ENCODE data around the gene KIF3A. TPM values are rescaled to one million over a fixed set of nuclear protein-coding genes. Genes with fewer than 3 reads are reported as not detected.

Gene KIF3A
- polyA plus RNA-seq, 1 donor from 2014 or later, result 94.4 TPM

GRCh38 chr5:132648355-132648754, 89.0 kb downstream of the KIF3A start:
- H3F3A ChIP-seq (ENCODE audit: insufficient read depth, low read length, poor library complexity, severe bottlenecking), result no peaks in the 10 kb centered on the region
- no peaks in the 10 kb centered on the region for H3K79me2 ChIP-seq (replicated peaks; ENCODE audit: insufficient read depth, low read length)
- H2AFZ ChIP-seq (ENCODE audit: low read depth, low read length), result no peak overlapping the region
- H3K9me2 ChIP-seq (ENCODE audit: insufficient read depth, low read length), result no peaks in the 10 kb centered on the region
- TF ChIP-seq REST (IDR thresholded peaks at IDR 0.05; ENCODE audit: borderline replicate concordance) (no peak), MXI1 (conservative IDR thresholded peaks at IDR 0.05; ENCODE audit: poor library complexity, severe bottlenecking) (no peak), RAD21 (conservative IDR thresholded peaks at IDR 0.05) (no peak), SMC3 (conservative IDR thresholded peaks at IDR 0.05; ENCODE audit: poor library complexity) (no peak), EZH2 (IDR thresholded peaks at IDR 0.05; ENCODE audit: borderline replicate concordance, insufficient read depth, low read length, poor library complexity, severe bottlenecking) (no peak), TAF1 (IDR thresholded peaks at IDR 0.05; ENCODE audit: low read depth) (no peak), POLR2AphosphoS5 (IDR thresholded peaks at IDR 0.05) (no peak), EP300 (conservative IDR thresholded peaks at IDR 0.05; ENCODE audit: poor library complexity, severe bottlenecking) (no peak)
- TF ChIP-seq, protein P1, sequence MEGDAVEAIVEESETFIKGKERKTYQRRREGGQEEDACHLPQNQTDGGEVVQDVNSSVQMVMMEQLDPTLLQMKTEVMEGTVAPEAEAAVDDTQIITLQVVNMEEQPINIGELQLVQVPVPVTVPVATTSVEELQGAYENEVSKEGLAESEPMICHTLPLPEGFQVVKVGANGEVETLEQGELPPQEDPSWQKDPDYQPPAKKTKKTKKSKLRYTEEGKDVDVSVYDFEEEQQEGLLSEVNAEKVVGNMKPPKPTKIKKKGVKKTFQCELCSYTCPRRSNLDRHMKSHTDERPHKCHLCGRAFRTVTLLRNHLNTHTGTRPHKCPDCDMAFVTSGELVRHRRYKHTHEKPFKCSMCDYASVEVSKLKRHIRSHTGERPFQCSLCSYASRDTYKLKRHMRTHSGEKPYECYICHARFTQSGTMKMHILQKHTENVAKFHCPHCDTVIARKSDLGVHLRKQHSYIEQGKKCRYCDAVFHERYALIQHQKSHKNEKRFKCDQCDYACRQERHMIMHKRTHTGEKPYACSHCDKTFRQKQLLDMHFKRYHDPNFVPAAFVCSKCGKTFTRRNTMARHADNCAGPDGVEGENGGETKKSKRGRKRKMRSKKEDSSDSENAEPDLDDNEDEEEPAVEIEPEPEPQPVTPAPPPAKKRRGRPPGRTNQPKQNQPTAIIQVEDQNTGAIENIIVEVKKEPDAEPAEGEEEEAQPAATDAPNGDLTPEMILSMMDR (IDR thresholded peaks at IDR 0.05; ENCODE audit: poor library complexity, severe bottlenecking), result no peak
- no peaks in the 10 kb centered on the region for H3K9me3 ChIP-seq (ENCODE audit: low read length)
- H3K4me2 ChIP-seq (ENCODE audit: low read length), result no peak overlapping the region
- H4K20me1 ChIP-seq (ENCODE audit: insufficient read depth), result no peaks in the 10 kb centered on the region
- no peaks in the 10 kb centered on the region for H3K27me3 ChIP-seq (ENCODE audit: insufficient read depth, low read depth, low read length)
- no peak overlapping the region for H3K4me3 ChIP-seq (ENCODE audit: low read length)
- H3K9ac ChIP-seq (ENCODE audit: low read length), result no peak overlapping the region
- H3K36me3 ChIP-seq (ENCODE audit: insufficient read depth, low read length), result no peaks in the 10 kb centered on the region
- no peak overlapping the region for H3K27ac ChIP-seq (ENCODE audit: low read length)

DNA sequence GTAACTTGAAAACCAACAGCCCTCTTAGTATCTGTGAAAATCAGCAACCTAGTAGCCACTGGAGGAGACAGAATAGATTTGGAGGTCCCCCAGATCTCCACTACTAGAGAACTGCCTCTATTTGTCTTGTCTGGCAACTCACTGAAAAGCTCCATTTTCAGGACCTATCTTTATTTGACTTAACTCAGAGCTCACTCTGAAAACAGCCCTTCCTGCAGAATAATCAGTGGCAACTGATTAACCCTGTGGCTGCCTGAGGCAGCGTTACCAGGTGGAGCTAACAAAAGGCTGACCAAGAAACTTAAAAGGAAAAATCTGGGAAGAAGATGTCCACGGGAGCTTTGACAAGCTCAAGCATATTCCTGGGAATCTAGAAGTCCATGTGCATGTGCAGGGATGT, 89.9 kb downstream of the KIF3A start:
- no peaks in the 10 kb centered on the region for H3K79me2 ChIP-seq (replicated peaks; ENCODE audit: insufficient read depth, low read length)

More for the DNA sequence above, 89.9 kb downstream of the KIF3A start:
- no peak overlapping the region for H3K9ac ChIP-seq (ENCODE audit: low read length)
- H3K4me2 ChIP-seq (ENCODE audit: low read length), result no peak overlapping the region
- no peaks in the 10 kb centered on the region for H3F3A ChIP-seq (ENCODE audit: insufficient read depth, low read length, poor library complexity, severe bottlenecking)
- no peaks in the 10 kb centered on the region for H3K9me2 ChIP-seq (ENCODE audit: insufficient read depth, low read length)
- H3K4me3 ChIP-seq (ENCODE audit: low read length), result no peak overlapping the region
- TF ChIP-seq MXI1 (conservative IDR thresholded peaks at IDR 0.05; ENCODE audit: poor library complexity, severe bottlenecking) (no peak), EP300 (conservative IDR thresholded peaks at IDR 0.05; ENCODE audit: poor library complexity, severe bottlenecking) (no peak), POLR2AphosphoS5 (IDR thresholded peaks at IDR 0.05) (no peak), TAF1 (IDR thresholded peaks at IDR 0.05; ENCODE audit: low read depth) (no peak), REST (IDR thresholded peaks at IDR 0.05; ENCODE audit: borderline replicate concordance) (no peak), SMC3 (conservative IDR thresholded peaks at IDR 0.05; ENCODE audit: poor library complexity) (no peak), RAD21 (conservative IDR thresholded peaks at IDR 0.05) (no peak)
- TF ChIP-seq, protein P1 (IDR thresholded peaks at IDR 0.05; ENCODE audit: poor library complexity, severe bottlenecking), result no peak
- H3K27ac ChIP-seq (ENCODE audit: low read length), result no peak overlapping the region
- no peaks in the 10 kb centered on the region for H3K9me3 ChIP-seq (ENCODE audit: low read length)
- H2AFZ ChIP-seq (ENCODE audit: low read depth, low read length), result no peak overlapping the region
- H3K36me3 ChIP-seq (ENCODE audit: insufficient read depth, low read length), result no peaks in the 10 kb centered on the region
- no peaks in the 10 kb centered on the region for H4K20me1 ChIP-seq (ENCODE audit: insufficient read depth)
- H3K27me3 ChIP-seq (ENCODE audit: insufficient read depth, low read depth, low read length), result no peaks in the 10 kb centered on the region

Data from neural cell (in vitro differentiated cells).